Pancreas (tissue), 10 donors: ENCODE data around the gene LRRC70. TPM values are rescaled to one million over a fixed set of nuclear protein-coding genes. Genes with fewer than 3 reads are reported as not detected.
"Not testable (repeated sequence)": the region's sequence is repeated elsewhere in the genome, so short reads cannot be mapped to it uniquely, and the experiment has no call there.

ENCODE experiments used
- ATAC-seq, 4 donors: fragments of 200-7000 bp; cut with Tn5 transposase; one replicate each; pipeline versions ENCODE4 v1.8.0 to v1.9.1; 2020; ENCODE audit warnings: mild to moderate bottlenecking in 4 of 4, moderate library complexity in 4 of 4
- DNase-seq, 6 donors: peaks; one replicate each; pipeline ENCODE4 v3.0.0-alpha.2; 2020
- FAIRE-seq: peaks from 2 replicates; lab custom pipeline; 2012; peaks lifted over from hg19 to GRCh38; lab: Jason Lieb, UNC
- H3K27ac ChIP-seq, 4 donors: fragments of 200-600 bp; sonication (generic); 1 replicate in 3 of 4; 2 replicates in 1 of 4; pipeline versions ENCODE4 v1.5.0 to v1.8.0; 2020
- H3K27me3 ChIP-seq, 4 donors: fragments of 200-600 bp; one replicate each; pipeline ENCODE4 v1.8.0; 2021
- H3K36me3 ChIP-seq, 3 donors: fragments of 200-600 bp; sonication (generic) in 1 of 3; one replicate each; pipeline versions ENCODE4 v1.5.0 to v1.8.0; 2020 to 2021
- H3K4me1 ChIP-seq, 3 donors: fragments of 200-600 bp; one replicate each; pipeline ENCODE4 v1.8.0; 2021
- H3K4me3 ChIP-seq, 4 donors: fragments of 200-600 bp; sonication (generic) in 2 of 4; one replicate each; pipeline versions ENCODE4 v1.5.0 to v1.8.0; 2020 to 2021
- H3K9me3 ChIP-seq, 4 donors: fragments of 200-600 bp; one replicate each; pipeline ENCODE4 v1.8.0; 2021
- CTCF ChIP-seq, 4 donors: fragments of 200-600 bp; sonication (generic) in 3 of 4; IDR thresholded peaks; one replicate each; pipeline versions ENCODE4 v1.5.0 to v1.8.0; 2021; ENCODE audit warnings: antibody characterized with exemption in 4 of 4
- WGBS, 2 donors: extraction: QIAGEN DNeasy Blood & Tissue Kit; methylation state at CpG; one replicate each; pipeline ENCODE4 v1.1.7; 2013; 5-methylcytosine and 5-hydroxymethylcytosine counted together
- intact Hi-C, 3 donors: fragments of 100-400 bp; cut with DNase I; formaldehyde crosslinking; loops; one replicate each; pipeline versions ENCODE4 v1.11.1 to v1.14.2; 2022
- polyA plus RNA-seq, 2 donors: library from polyadenylated mRNA; stranded (reverse); fragments of 200-250 nt; gene quantifications; one replicate each; pipeline ENCODE4 v1.2.3, GENCODE V29; 2013
- total RNA-seq, 6 donors: library from RNA; stranded (reverse); fragmentation: NEBNext Ultra II Directional in 4 of 6; extraction: Animal tissue kit (Norgen Biotek cat#: 25700) in 4 of 6; gene quantifications; one replicate each; pipeline versions ENCODE4 v1.2.1 to v1.2.4, GENCODE V29; 2021 to 2023
- donor health status: healthy with polysubstance abuse.
- donor health status: DM: no; HTN: no; CAD: no; lungs with moderate emphysema.
- donor health status: DM: no; HTN: no; CAD: no.
- donor health status: control.
- donor health status: control.
- donor health status: Bipolar disorder and iron deficiency.
- donor health status: DM: yes; HTN: yes; CAD: no.
- donor health status: DM: no; HTN: no; CAD: no.
- donor health status: DM: no; HTN: no; CAD: no.
- donor health status: DM: yes; HTN: yes; CAD: no.

Gene LRRC70
- total and polyA plus RNA-seq, 8 donors = 0.16 to 3.5 (median 0.57) TPM

- H3K9me3 ChIP-seq = no peaks in the 10 kb centered on the region
- H3K4me1 ChIP-seq = no peaks in the 10 kb centered on the region
- no peak for TF ChIP-seq CTCF (IDR thresholded peaks at IDR 0.05)
- no peak overlapping the region for H3K4me3 ChIP-seq
- DNase-seq (no peak), ATAC-seq (no peak), FAIRE-seq (no peak)
- 95 to 97% methylated on average over 2 of the region's 2 CpGs for WGBS, 2 donors
- H3K27me3 ChIP-seq = no peaks in the 10 kb centered on the region
- intact Hi-C loops = no loop called here
- no peaks in the 10 kb centered on the region for H3K36me3 ChIP-seq
- H3K27ac ChIP-seq = no peak overlapping the region
These were observed 38.1 kb downstream of the LRRC70 start for GRCh38 chr5:62616615-62617277.

- Histone ChIP-seq H3K4me1 (no peaks in the 10 kb centered on the region), H3K27me3 (no peaks in the 10 kb centered on the region), H3K9me3 (no peaks in the 10 kb centered on the region), H3K4me3 (no peak overlapping the region), H3K27ac (no peak overlapping the region), H3K36me3 (no peaks in the 10 kb centered on the region)
- intact Hi-C loops = no loop called here
- ATAC-seq (no peak), FAIRE-seq (no peak), DNase-seq (no peak)
- no peak for TF ChIP-seq CTCF (IDR thresholded peaks at IDR 0.05)
These were observed 39.3 kb downstream of the LRRC70 start for GRCh38 chr5:62617943-62618342.

GRCh38 chr5:62620761-62621160 lies 42.1 kb downstream of the LRRC70 start:
- no peak overlapping the region for H3K27ac ChIP-seq
- H3K9me3 ChIP-seq = no peaks in the 10 kb centered on the region
- H3K4me3 ChIP-seq = no peak overlapping the region
- H3K27me3 ChIP-seq = no peaks in the 10 kb centered on the region
- TF ChIP-seq CTCF (IDR thresholded peaks at IDR 0.05) = no peak
- no peaks in the 10 kb centered on the region for H3K36me3 ChIP-seq
- 94 to 96% methylated on average over 5 of the region's 5 CpGs for WGBS, 2 donors
- intact Hi-C loops = no loop called here
- DNase-seq = no peak
- FAIRE-seq = no peak
- no peak for ATAC-seq
- H3K4me1 ChIP-seq = no peaks in the 10 kb centered on the region

- Histone ChIP-seq H3K9me3 (no peaks in the 10 kb centered on the region), H3K4me3 (no peak overlapping the region), H3K27me3 (no peaks in the 10 kb centered on the region), H3K27ac (no peak overlapping the region), H3K4me1 (no peaks in the 10 kb centered on the region), H3K36me3 (no peaks in the 10 kb centered on the region)
- no peak for FAIRE-seq
- ATAC-seq = no peak
- TF ChIP-seq CTCF (IDR thresholded peaks at IDR 0.05) = no peak
- DNase-seq = no peak
- intact Hi-C loops = no loop called here
- 87 to 88% methylated on average over 6 of the region's 6 CpGs for WGBS, 2 donors
These were observed 42.7 kb downstream of the LRRC70 start for GRCh38 chr5:62621280-62621679.

GRCh38 chr5:62623271-62623670 lies 44.7 kb downstream of the LRRC70 start:
- FAIRE-seq (no peak), ATAC-seq (no peak), DNase-seq (no peak)
- Histone ChIP-seq H3K9me3 (no peaks in the 10 kb centered on the region), H3K4me3 (no peak overlapping the region), H3K36me3 (peaks cover 0 to 5% (median 0%) of the 10 kb centered on the region in 3 donors), H3K4me1 (no peaks in the 10 kb centered on the region), H3K27ac (no peak overlapping the region), H3K27me3 (no peaks in the 10 kb centered on the region)
- TF ChIP-seq CTCF (IDR thresholded peaks at IDR 0.05) = no peak
- intact Hi-C loops = no loop called here
- WGBS, 2 donors = 97 to 100% methylated on average over 1 of the region's 1 CpG

- H3K27me3 ChIP-seq, H3K4me3 ChIP-seq, intact Hi-C loops, H3K4me1 ChIP-seq, H3K9me3 ChIP-seq, DNase-seq, H3K27ac ChIP-seq, FAIRE-seq, ATAC-seq: not testable (repeated sequence)
- WGBS, 2 donors = 97 to 98% methylated on average over 7 of the region's 7 CpGs
- H3K36me3 ChIP-seq = peaks cover 0 to 11% (median 4%) of the 10 kb centered on the region in 3 donors
These were observed 45.8 kb downstream of the LRRC70 start for GRCh38 chr5:62624436-62624835.
